ENCODE results near the gene IFNB1.

DNA sequence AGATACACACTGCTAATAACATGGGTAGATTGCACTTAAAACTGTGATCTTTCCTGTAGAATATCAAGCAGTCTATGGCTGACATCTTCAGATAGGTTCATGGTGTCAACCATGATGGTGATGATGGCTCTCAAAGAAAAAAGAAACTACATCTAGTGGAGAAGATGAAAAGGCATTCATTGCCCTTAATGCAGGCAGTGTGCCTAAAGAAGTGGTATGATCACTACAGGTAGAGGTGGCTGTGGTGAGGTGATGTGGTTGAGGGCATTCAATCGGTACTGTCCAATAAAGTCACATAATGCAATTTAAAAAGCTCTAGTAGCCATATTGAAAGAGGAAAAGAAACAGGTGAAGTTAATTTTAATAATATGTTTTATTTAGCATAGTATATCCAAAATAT, 3.1 kb upstream of the IFNB1 start:
- TF ChIP-seq, protein P1, sequence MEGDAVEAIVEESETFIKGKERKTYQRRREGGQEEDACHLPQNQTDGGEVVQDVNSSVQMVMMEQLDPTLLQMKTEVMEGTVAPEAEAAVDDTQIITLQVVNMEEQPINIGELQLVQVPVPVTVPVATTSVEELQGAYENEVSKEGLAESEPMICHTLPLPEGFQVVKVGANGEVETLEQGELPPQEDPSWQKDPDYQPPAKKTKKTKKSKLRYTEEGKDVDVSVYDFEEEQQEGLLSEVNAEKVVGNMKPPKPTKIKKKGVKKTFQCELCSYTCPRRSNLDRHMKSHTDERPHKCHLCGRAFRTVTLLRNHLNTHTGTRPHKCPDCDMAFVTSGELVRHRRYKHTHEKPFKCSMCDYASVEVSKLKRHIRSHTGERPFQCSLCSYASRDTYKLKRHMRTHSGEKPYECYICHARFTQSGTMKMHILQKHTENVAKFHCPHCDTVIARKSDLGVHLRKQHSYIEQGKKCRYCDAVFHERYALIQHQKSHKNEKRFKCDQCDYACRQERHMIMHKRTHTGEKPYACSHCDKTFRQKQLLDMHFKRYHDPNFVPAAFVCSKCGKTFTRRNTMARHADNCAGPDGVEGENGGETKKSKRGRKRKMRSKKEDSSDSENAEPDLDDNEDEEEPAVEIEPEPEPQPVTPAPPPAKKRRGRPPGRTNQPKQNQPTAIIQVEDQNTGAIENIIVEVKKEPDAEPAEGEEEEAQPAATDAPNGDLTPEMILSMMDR (IDR thresholded peaks at IDR 0.05): no peak
- TF ChIP-seq POLR2A (IDR thresholded peaks at IDR 0.05): no peak

Data from right lobe of liver (tissue), 4 donors.